ENCODE measurements around the gene ZFYVE9. TPM values are rescaled to one million over a fixed set of nuclear protein-coding genes. Genes with fewer than 3 reads are reported as not detected.
A peak's percentile ranks its signal among the peaks of the same experiment; 100 is the strongest.

Gene ZFYVE9
- total and polyA plus RNA-seq, 12 donors: 3.4 to 28.9 (median 22.2) TPM

- no peaks in the 10 kb centered on the region for H3K27me3 ChIP-seq
Measured at GRCh38 chr1:52296345-52296744, 154.5 kb downstream of the ZFYVE9 start.

GRCh38 chr1:52305417-52306226 is 163.7 kb downstream of the ZFYVE9 start:
- no peaks in the 10 kb centered on the region for H3K36me3 ChIP-seq (replicated peaks in 1 of 2)
- no peaks in the 10 kb centered on the region for H3K27me3 ChIP-seq
- no peak for TF ChIP-seq POLR2A (IDR thresholded peaks at IDR 0.05)
- TF ChIP-seq, protein P1, sequence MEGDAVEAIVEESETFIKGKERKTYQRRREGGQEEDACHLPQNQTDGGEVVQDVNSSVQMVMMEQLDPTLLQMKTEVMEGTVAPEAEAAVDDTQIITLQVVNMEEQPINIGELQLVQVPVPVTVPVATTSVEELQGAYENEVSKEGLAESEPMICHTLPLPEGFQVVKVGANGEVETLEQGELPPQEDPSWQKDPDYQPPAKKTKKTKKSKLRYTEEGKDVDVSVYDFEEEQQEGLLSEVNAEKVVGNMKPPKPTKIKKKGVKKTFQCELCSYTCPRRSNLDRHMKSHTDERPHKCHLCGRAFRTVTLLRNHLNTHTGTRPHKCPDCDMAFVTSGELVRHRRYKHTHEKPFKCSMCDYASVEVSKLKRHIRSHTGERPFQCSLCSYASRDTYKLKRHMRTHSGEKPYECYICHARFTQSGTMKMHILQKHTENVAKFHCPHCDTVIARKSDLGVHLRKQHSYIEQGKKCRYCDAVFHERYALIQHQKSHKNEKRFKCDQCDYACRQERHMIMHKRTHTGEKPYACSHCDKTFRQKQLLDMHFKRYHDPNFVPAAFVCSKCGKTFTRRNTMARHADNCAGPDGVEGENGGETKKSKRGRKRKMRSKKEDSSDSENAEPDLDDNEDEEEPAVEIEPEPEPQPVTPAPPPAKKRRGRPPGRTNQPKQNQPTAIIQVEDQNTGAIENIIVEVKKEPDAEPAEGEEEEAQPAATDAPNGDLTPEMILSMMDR (IDR thresholded peaks at IDR 0.05): no peak
- no peak for DNase-seq
- H3K9me3 ChIP-seq (replicated peaks in 1 of 3): no peaks in the 10 kb centered on the region
- no peaks in the 10 kb centered on the region for H3K4me1 ChIP-seq (replicated peaks in 1 of 2)
- no peak overlapping the region for H3K4me3 ChIP-seq
- no peak overlapping the region for H3K27ac ChIP-seq
- 83 to 97% (median 94%) methylated on average over 7 to 13 of the region's 13 CpGs for WGBS, 4 donors
- intact Hi-C loops (cut with DNase I): no loop called here

More at GRCh38 chr1:52296345-52296744, 154.5 kb downstream of the ZFYVE9 start:
- 4 to 14% (median 11%) methylated on average over 2 of the region's 2 CpGs for WGBS, 4 donors
- TF ChIP-seq, protein P1 (IDR thresholded peaks at IDR 0.05): peak; percentile 55 to 83 (median 74)
- no peak for TF ChIP-seq POLR2A (IDR thresholded peaks at IDR 0.05)
- intact Hi-C loops (cut with DNase I): loop anchor here in 1 of 2 donors (5.0 kb wide), 2 partner anchors 154 to 169 kb away; partner anchors contain the start of gene ZFYVE9
- Histone ChIP-seq H3K27ac (no peak overlapping the region), H3K4me1 (replicated peaks in 1 of 2) (no peaks in the 10 kb centered on the region), H3K4me3 (no peak overlapping the region), H3K9me3 (replicated peaks in 1 of 3) (no peaks in the 10 kb centered on the region), H3K36me3 (replicated peaks in 1 of 2) (no peaks in the 10 kb centered on the region)
- peak in 3 of 7 donors; percentile 21 to 26 (median 22) for DNase-seq

DNA sequence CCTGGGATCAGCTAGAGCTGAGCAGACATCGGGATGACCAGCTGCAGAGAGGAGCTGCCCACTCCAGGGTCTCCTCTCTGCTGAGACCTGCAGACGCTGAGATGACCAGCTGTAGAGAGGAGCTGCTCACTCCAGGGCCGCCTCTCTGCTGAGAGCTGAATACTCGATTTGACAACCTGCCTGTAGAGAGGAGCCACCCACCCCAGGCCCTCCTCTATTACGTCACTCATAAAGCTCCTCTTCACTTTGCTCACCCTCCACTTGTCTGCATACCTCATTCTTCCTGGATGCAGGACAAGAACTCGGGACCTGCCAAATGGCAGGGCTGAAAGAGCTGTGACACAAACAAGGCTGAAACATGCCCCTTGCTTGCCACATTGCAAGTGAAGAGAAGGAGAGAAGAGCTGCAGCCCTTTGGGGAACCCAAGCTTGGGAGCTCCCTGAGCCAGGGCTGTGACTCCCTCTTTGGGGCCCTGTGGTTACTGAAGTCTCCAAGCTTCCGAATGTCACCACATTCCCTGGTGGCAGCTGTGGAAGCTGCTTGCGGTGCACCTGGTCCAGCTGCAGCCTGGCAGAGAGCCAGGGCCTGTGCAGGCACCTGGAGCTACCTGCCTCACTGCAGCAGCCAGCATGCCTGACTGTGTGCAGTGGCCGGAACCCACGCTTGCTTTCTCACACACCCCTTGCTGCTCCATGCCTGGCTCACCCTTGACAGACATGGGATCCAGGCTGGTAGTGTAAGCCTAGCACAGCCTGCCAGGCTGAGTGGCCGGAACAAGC is 164.5 kb downstream of the ZFYVE9 start:
- no peaks in the 10 kb centered on the region for H3K36me3 ChIP-seq (replicated peaks in 1 of 2)
- H3K4me3 ChIP-seq: no peak overlapping the region
- DNase-seq: no peak
- no peaks in the 10 kb centered on the region for H3K4me1 ChIP-seq (replicated peaks in 1 of 2)
- no peak overlapping the region for H3K27ac ChIP-seq
- H3K27me3 ChIP-seq: no peaks in the 10 kb centered on the region
- no peaks in the 10 kb centered on the region for H3K9me3 ChIP-seq (replicated peaks in 1 of 3)
- WGBS, 4 donors: 89 to 95% (median 91%) methylated on average over 4 to 11 of the region's 11 CpGs
- TF ChIP-seq POLR2A (IDR thresholded peaks at IDR 0.05): no peak
- TF ChIP-seq, protein P1 (IDR thresholded peaks at IDR 0.05): no peak
- intact Hi-C loops (cut with DNase I): no loop called here

GRCh38 chr1:52321061-52321460 is 179.2 kb downstream of the ZFYVE9 start:
- intact Hi-C loops (cut with DNase I): no loop called here
- H3K9me3 ChIP-seq (replicated peaks in 1 of 3): no peaks in the 10 kb centered on the region
- H3K4me3 ChIP-seq: no peak overlapping the region
- H3K36me3 ChIP-seq (replicated peaks in 1 of 2): no peaks in the 10 kb centered on the region
- no peak for DNase-seq
- H3K27ac ChIP-seq: no peak overlapping the region
- TF ChIP-seq, protein P1 (IDR thresholded peaks at IDR 0.05): no peak
- no peak for TF ChIP-seq POLR2A (IDR thresholded peaks at IDR 0.05)
- no peaks in the 10 kb centered on the region for H3K27me3 ChIP-seq
- 98 to 100% (median 100%) methylated on average over 2 of the region's 2 CpGs for WGBS, 4 donors
- H3K4me1 ChIP-seq (replicated peaks in 1 of 2): no peaks in the 10 kb centered on the region

Data from adrenal gland (tissue), 12 donors.